ENCODE data around the gene FARS2. TPM values are rescaled to one million over a fixed set of nuclear protein-coding genes. Genes with fewer than 3 reads are reported as not detected.

The FARS2 gene
- polyA plus RNA-seq, 1 of the 3 experiments (the other 2 are of a cell fraction): 12.5 TPM

GRCh38 chr6:5237805-5238204, 23.5 kb upstream of the FARS2 start:
- Histone ChIP-seq H2AFZ (ENCODE audit: low read depth) (no peak overlapping the region), H3K27me3 (ENCODE audit: insufficient read depth) (no peaks in the 10 kb centered on the region), H3K9ac (no peak overlapping the region), H3K4me2 (no peak overlapping the region), H3K79me2 (ENCODE audit: insufficient read depth) (no peaks in the 10 kb centered on the region; the same call in 1 of the 2 replicates), H3K4me1 (ENCODE audit: control insufficient read depth in 1 of 2, insufficient read depth in 2 of 2, low read depth in 1 of 2, low read length in 1 of 2) (no peaks in the 10 kb centered on the region), H4K20me1 (ENCODE audit: insufficient read depth) (no peaks in the 10 kb centered on the region), H3K36me3 (replicated peaks in 1 of 2; ENCODE audit: control insufficient read depth in 1 of 2, insufficient read depth in 2 of 2, low read length in 1 of 2) (peaks cover 8 to 13% of the 10 kb centered on the region in 2 experiments), H3K9me3 (no peaks in the 10 kb centered on the region), H3K9me2 (no peaks in the 10 kb centered on the region), H3F3A (replicated peaks; ENCODE audit: insufficient read depth) (no peaks in the 10 kb centered on the region), H3K4me3 (ENCODE audit: low read depth in 2 of 2, low read length in 1 of 2) (no peak overlapping the region), H3K27ac (ENCODE audit: low read depth in 2 of 2, low read length in 1 of 2) (no peak overlapping the region)
- 96% methylated on average over 4 of the region's 4 CpGs for WGBS (ENCODE audit: low lambda C conversion rate)
- TF ChIP-seq IRF3 (IDR thresholded peaks at IDR 0.05; ENCODE audit: low read depth, low read length): no peak
- no peak for TF ChIP-seq NRF1 (IDR thresholded peaks at IDR 0.05; ENCODE audit: low read depth, low read length)
- TF ChIP-seq EP300 (IDR thresholded peaks at IDR 0.05; ENCODE audit: borderline replicate concordance in 1 of 2, low read depth in 1 of 2, low read length in 1 of 2): no peak
- TF ChIP-seq SIN3A (IDR thresholded peaks at IDR 0.05; ENCODE audit: borderline replicate concordance, low read depth, low read length): no peak
- TF ChIP-seq, protein P1, sequence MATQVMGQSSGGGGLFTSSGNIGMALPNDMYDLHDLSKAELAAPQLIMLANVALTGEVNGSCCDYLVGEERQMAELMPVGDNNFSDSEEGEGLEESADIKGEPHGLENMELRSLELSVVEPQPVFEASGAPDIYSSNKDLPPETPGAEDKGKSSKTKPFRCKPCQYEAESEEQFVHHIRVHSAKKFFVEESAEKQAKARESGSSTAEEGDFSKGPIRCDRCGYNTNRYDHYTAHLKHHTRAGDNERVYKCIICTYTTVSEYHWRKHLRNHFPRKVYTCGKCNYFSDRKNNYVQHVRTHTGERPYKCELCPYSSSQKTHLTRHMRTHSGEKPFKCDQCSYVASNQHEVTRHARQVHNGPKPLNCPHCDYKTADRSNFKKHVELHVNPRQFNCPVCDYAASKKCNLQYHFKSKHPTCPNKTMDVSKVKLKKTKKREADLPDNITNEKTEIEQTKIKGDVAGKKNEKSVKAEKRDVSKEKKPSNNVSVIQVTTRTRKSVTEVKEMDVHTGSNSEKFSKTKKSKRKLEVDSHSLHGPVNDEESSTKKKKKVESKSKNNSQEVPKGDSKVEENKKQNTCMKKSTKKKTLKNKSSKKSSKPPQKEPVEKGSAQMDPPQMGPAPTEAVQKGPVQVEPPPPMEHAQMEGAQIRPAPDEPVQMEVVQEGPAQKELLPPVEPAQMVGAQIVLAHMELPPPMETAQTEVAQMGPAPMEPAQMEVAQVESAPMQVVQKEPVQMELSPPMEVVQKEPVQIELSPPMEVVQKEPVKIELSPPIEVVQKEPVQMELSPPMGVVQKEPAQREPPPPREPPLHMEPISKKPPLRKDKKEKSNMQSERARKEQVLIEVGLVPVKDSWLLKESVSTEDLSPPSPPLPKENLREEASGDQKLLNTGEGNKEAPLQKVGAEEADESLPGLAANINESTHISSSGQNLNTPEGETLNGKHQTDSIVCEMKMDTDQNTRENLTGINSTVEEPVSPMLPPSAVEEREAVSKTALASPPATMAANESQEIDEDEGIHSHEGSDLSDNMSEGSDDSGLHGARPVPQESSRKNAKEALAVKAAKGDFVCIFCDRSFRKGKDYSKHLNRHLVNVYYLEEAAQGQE (IDR thresholded peaks at IDR 0.05; ENCODE audit: low read depth, low read length): no peak
- TF ChIP-seq GATA2 (CRISPR knock-in tag; IDR thresholded peaks at IDR 0.05): no peak
- no peak for TF ChIP-seq SMC3 (IDR thresholded peaks at IDR 0.05; ENCODE audit: low read depth, low read length)
- TF ChIP-seq PBX3 (IDR thresholded peaks at IDR 0.05): no peak
- TF ChIP-seq, protein P2, sequence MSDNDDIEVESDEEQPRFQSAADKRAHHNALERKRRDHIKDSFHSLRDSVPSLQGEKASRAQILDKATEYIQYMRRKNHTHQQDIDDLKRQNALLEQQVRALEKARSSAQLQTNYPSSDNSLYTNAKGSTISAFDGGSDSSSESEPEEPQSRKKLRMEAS (IDR thresholded peaks at IDR 0.05; ENCODE audit: low read depth): no peak
- TF ChIP-seq POLR2AphosphoS5 (IDR thresholded peaks at IDR 0.05; ENCODE audit: low read depth, low read length): no peak
- ChIA-PET POLR2A (no interaction called here), CTCF (no interaction called here)
- DNase-seq: no peak

DNA sequence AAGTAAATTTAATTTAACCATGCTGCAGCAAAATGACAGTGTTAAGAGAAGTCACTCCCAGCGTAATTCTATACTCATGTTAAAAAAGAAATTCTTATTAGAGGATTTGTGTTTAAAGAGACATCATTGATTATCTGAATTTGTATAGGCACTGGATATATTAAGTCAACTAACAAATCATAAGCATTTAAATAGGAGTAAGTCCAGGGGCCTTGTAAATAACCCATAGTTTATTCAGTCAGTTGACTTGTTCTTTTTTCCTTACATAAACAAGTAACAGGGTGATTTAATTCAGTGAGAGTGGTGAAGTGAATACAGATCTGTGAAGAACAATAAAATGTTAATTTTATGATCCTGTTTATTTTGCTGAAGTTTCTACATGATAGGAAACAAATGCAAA, 23.0 kb upstream of the FARS2 start:
- no peak for DNase-seq
- ChIA-PET POLR2A (no interaction called here), CTCF (no interaction called here)
- H3K27me3 ChIP-seq (ENCODE audit: insufficient read depth): no peaks in the 10 kb centered on the region
- no peaks in the 10 kb centered on the region for H3K4me1 ChIP-seq (ENCODE audit: control insufficient read depth in 1 of 2, insufficient read depth in 2 of 2, low read depth in 1 of 2, low read length in 1 of 2)
- no peaks in the 10 kb centered on the region for H3K9me2 ChIP-seq
- H3F3A ChIP-seq (replicated peaks; ENCODE audit: insufficient read depth): no peaks in the 10 kb centered on the region
- no peak overlapping the region for H3K4me2 ChIP-seq
- H3K36me3 ChIP-seq (replicated peaks in 1 of 2; ENCODE audit: control insufficient read depth in 1 of 2, insufficient read depth in 2 of 2, low read length in 1 of 2): peaks cover 8 to 13% of the 10 kb centered on the region in 2 experiments
- no peaks in the 10 kb centered on the region for H4K20me1 ChIP-seq (ENCODE audit: insufficient read depth)
- no peaks in the 10 kb centered on the region for H3K9me3 ChIP-seq
- H3K9ac ChIP-seq: no peak overlapping the region
- H2AFZ ChIP-seq (ENCODE audit: low read depth): no peak overlapping the region
- no peaks in the 10 kb centered on the region; the same call in none of the 2 replicates for H3K79me2 ChIP-seq (ENCODE audit: insufficient read depth)
- no peak overlapping the region for H3K27ac ChIP-seq (ENCODE audit: low read depth in 2 of 2, low read length in 1 of 2)
- no peak overlapping the region for H3K4me3 ChIP-seq (ENCODE audit: low read depth in 2 of 2, low read length in 1 of 2)
- 97% methylated on average over 1 of the region's 1 CpG for WGBS (ENCODE audit: low lambda C conversion rate)
- no peak for TF ChIP-seq GATA2 (CRISPR knock-in tag; IDR thresholded peaks at IDR 0.05)
- TF ChIP-seq POLR2AphosphoS5 (IDR thresholded peaks at IDR 0.05; ENCODE audit: low read depth, low read length): no peak
- TF ChIP-seq RAD21 (IDR thresholded peaks at IDR 0.05; ENCODE audit: low read length): no peak
- TF ChIP-seq MEF2A (IDR thresholded peaks at IDR 0.05; ENCODE audit: borderline replicate concordance, low read depth): no peak
- no peak for TF ChIP-seq TCF12 (IDR thresholded peaks at IDR 0.05)
- no peak for TF ChIP-seq IRF3 (IDR thresholded peaks at IDR 0.05; ENCODE audit: low read depth, low read length)
- TF ChIP-seq, protein P2 (IDR thresholded peaks at IDR 0.05; ENCODE audit: low read depth): no peak
- TF ChIP-seq, protein P3, sequence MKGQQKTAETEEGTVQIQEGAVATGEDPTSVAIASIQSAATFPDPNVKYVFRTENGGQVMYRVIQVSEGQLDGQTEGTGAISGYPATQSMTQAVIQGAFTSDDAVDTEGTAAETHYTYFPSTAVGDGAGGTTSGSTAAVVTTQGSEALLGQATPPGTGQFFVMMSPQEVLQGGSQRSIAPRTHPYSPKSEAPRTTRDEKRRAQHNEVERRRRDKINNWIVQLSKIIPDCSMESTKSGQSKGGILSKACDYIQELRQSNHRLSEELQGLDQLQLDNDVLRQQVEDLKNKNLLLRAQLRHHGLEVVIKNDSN (IDR thresholded peaks at IDR 0.05; ENCODE audit: borderline replicate concordance, low read depth): no peak
